K562 (cell line): ENCODE measurements around the gene CCDC167. TPM values are rescaled to one million over a fixed set of nuclear protein-coding genes. Genes with fewer than 3 reads are reported as not detected.

Source experiments
- ATAC-seq: fragments of 200-7000 bp; cut with Tn5 transposase; 3 replicates; pipeline ENCODE4 v1.9.1; 2020; ENCODE audit warnings: moderate library complexity
- BruUV-seq: library from RNA; stranded (reverse); fragments of 400-500 nt; replicated peaks from 2 replicates; lab custom pipeline; 2021; lab: Mats Ljungman, UMichigan
- CTCF ChIA-PET: fragments of 300-600 bp; formaldehyde crosslinking; extraction: SDS; loops from one replicate; lab custom pipeline; 2021; ENCODE audit warnings: low intra/inter-chr PET ratio; lab: Yijun Ruan, JAX
- POLR2A ChIA-PET: fragments of 300-600, 350-650 bp; sonication (Branson Sonifier 250); formaldehyde crosslinking; extraction: SDS; loops from one replicate; lab custom pipeline; 2021; ENCODE audit warnings: antibody characterized with exemption, inconsistent platforms; lab: Yijun Ruan, JAX
- DNase-seq, 4 experiments: peaks; one replicate each; pipeline versions ENCODE4 v3.0.0 to v3.0.0-alpha.2; 2011 to 2018; ENCODE audit warnings: low spot score in 3 of 4, mixed read lengths in 3 of 4; ENCODE audit errors: extremely low read depth in 1 of 4
- FAIRE-seq: peaks from 2 replicates; lab custom pipeline; 2011; peaks lifted over from hg19 to GRCh38; lab: Jason Lieb, UNC
- H2AFZ ChIP-seq: 2 replicates; pipeline ENCODE4 v1.6.0; 2011; ENCODE audit warnings: low read depth, low read length, control low read depth, inconsistent platforms
- H3K27ac ChIP-seq: fragments of 200-600 bp; 3 replicates; pipeline ENCODE4 v1.8.0; 2011; ENCODE audit warnings: low read depth, mild to moderate bottlenecking, control low read depth, inconsistent platforms, low read length, moderate library complexity, mixed read lengths; ENCODE audit errors: extremely low read depth
- H3K27me3 ChIP-seq, 2 experiments: fragments of 300-600 bp in 1 of 2; 2 replicates in 1 of 2; 3 replicates in 1 of 2; pipeline versions ENCODE4 v1.6.0 to v1.8.0; 2011; ENCODE audit warnings: inconsistent platforms in 2 of 2, low read length in 2 of 2, mild to moderate bottlenecking in 1 of 2, mixed read lengths in 1 of 2, moderate library complexity in 1 of 2; ENCODE audit not compliant: control insufficient read depth in 2 of 2, insufficient read depth in 2 of 2
- H3K36me3 ChIP-seq: fragments of 300-600 bp; 3 replicates; pipeline ENCODE4 v1.8.0; 2011; ENCODE audit warnings: mild to moderate bottlenecking, low read length, inconsistent platforms; ENCODE audit not compliant: control insufficient read depth, insufficient read depth
- H3K4me1 ChIP-seq, 2 experiments: fragments of 200-600 bp in 1 of 2; replicated peaks in 1 of 2; 2 replicates in 1 of 2; 3 replicates in 1 of 2; pipeline versions ENCODE4 v1.5.1 to v1.8.0; 2011; ENCODE audit warnings: inconsistent platforms in 2 of 2, low read length in 2 of 2, mild to moderate bottlenecking in 1 of 2, mixed read lengths in 1 of 2, moderate library complexity in 1 of 2; ENCODE audit not compliant: control insufficient read depth in 2 of 2, insufficient read depth in 2 of 2
- H3K4me2 ChIP-seq: 2 replicates; pipeline ENCODE4 v1.6.1; 2011; ENCODE audit warnings: low read length, control low read depth, inconsistent platforms, mixed read lengths; ENCODE audit not compliant: insufficient read depth
- H3K4me3 ChIP-seq: fragments of 200-600 bp; sonication (generic), shearing (Covaris generic); 2 replicates; pipeline ENCODE4 v1.5.1; 2016; ENCODE audit warnings: control low read depth, inconsistent platforms
- H3K79me2 ChIP-seq: fragments of 200-600 bp; 3 replicates; pipeline ENCODE4 v1.8.0; 2011; ENCODE audit warnings: low read length, inconsistent platforms; ENCODE audit not compliant: control insufficient read depth, insufficient read depth
- H3K9ac ChIP-seq, 2 experiments: 2 replicates each; pipeline versions ENCODE4 v1.6.0 to v1.6.1; 2011; ENCODE audit warnings: low read depth in 2 of 2, low read length in 2 of 2, control low read depth in 1 of 2, inconsistent platforms in 1 of 2, mild to moderate bottlenecking in 1 of 2, mixed read lengths in 1 of 2; ENCODE audit not compliant: insufficient read depth in 1 of 2
- H3K9me1 ChIP-seq: one replicate; pipeline ENCODE4 v1.6.0; 2011; ENCODE audit warnings: inconsistent platforms, mild to moderate bottlenecking, low read length, moderate library complexity; ENCODE audit not compliant: control insufficient read depth, insufficient read depth
- H3K9me3 ChIP-seq: replicated peaks from 2 replicates; pipeline ENCODE4 v1.5.1; 2011; ENCODE audit warnings: low read depth, low read length, inconsistent platforms; ENCODE audit not compliant: control insufficient read depth, insufficient read depth
- H4K20me1 ChIP-seq: replicated peaks from 2 replicates; pipeline ENCODE4 v1.6.1; 2011; ENCODE audit warnings: low read length, inconsistent platforms, mixed read lengths; ENCODE audit not compliant: control insufficient read depth, insufficient read depth
- KDM1A ChIP-seq, 2 experiments: fragments of 450-650 bp; IDR thresholded peaks; 2 replicates each; pipeline ENCODE4 v1.6.1; 2016; ENCODE audit warnings: mild to moderate bottlenecking in 2 of 2
- MCM5 ChIP-seq: fragments of 450-650 bp; IDR thresholded peaks from 2 replicates; pipeline ENCODE4 v1.6.1; 2016; ENCODE audit warnings: low read depth
- MED1 ChIP-seq: sonication (generic); formaldehyde crosslinking; IDR thresholded peaks from 2 replicates; pipeline ENCODE4 v1.8.1; 2023; ENCODE audit warnings: missing genetic modification reagents, borderline replicate concordance
- NCOR1 ChIP-seq: fragments of 450-650 bp; IDR thresholded peaks from 2 replicates; pipeline ENCODE4 v1.6.1; 2016; ENCODE audit warnings: mild to moderate bottlenecking, moderate library complexity
- PREB ChIP-seq: sonication (generic); formaldehyde crosslinking; IDR thresholded peaks from 2 replicates; pipeline ENCODE4 v1.8.1; 2023; ENCODE audit warnings: mild to moderate bottlenecking, missing genetic modification reagents
- RBM17 ChIP-seq: fragments of 200-400 bp; formaldehyde crosslinking; IDR thresholded peaks from 2 replicates; pipeline ENCODE4 v1.6.1; 2017; ENCODE audit warnings: low read depth, mild to moderate bottlenecking, low read length, borderline replicate concordance
- TFE3 ChIP-seq: fragments of 450-650 bp; formaldehyde crosslinking; IDR thresholded peaks from 2 replicates; pipeline ENCODE4 v1.4.0; 2020; ENCODE audit warnings: mild to moderate bottlenecking, mixed read lengths
- ZC3H4 ChIP-seq: sonication (generic); formaldehyde crosslinking; IDR thresholded peaks from 2 replicates; pipeline ENCODE4 v1.9.0; 2021; ENCODE audit warnings: missing genetic modification reagents, borderline replicate concordance
- ZNF23 ChIP-seq: fragments of 250-450 bp; sonication (Bioruptor Pico); IDR thresholded peaks from 2 replicates; pipeline ENCODE4 v1.4.0; 2020; ENCODE audit warnings: mild to moderate bottlenecking
- ZNF239 ChIP-seq: fragments of 250-450 bp; sonication (Bioruptor Pico); IDR thresholded peaks from 2 replicates; pipeline ENCODE4 v1.4.0; 2020; ENCODE audit warnings: mild to moderate bottlenecking
- ZNF589 ChIP-seq: fragments of 200-800 bp; sonication (Bioruptor generic); IDR thresholded peaks from 2 replicates; pipeline ENCODE4 v1.6.1; 2016; ENCODE audit warnings: low read depth, missing genetic modification characterization, missing compliant biosample characterization
- WGBS: fragments of 100-300 bp; shearing (Covaris generic); methylation state at CpG from one replicate; pipeline ENCODE4 v1.1.6; 2016; ENCODE audit warnings: low coverage, mixed read lengths; ENCODE audit not compliant: insufficient coverage; ENCODE audit errors: missing lambda C conversion rate; 5-methylcytosine and 5-hydroxymethylcytosine counted together
- in situ Hi-C: fragments of 300-500 bp; cut with MboI; formaldehyde crosslinking; loops from 4 replicates; pipeline ENCODE4 v1.15.0; 2018; ENCODE audit warnings: inconsistent platforms, mixed read lengths
- intact Hi-C: fragments of 100-400 bp; cut with micrococcal nuclease; formaldehyde crosslinking; loops from 2 replicates; pipeline ENCODE4 v1.14.2; 2022
- polyA plus RNA-seq, 8 experiments: library from polyadenylated mRNA; depleted of rRNA in 4 of 8; stranded (reverse) in 5 of 8; unstranded in 3 of 8; fragments of >200 nt; fragmentation: Nextera tagmentation in 2 of 8; fragmentation: Illumina TruSeq in 1 of 8; extraction: Ambion mirVana in 2 of 8; extraction: Trizol in 1 of 8; gene quantifications; 2 replicates each; pipeline versions ENCODE4 v1.2.1 to v1.2.3, GENCODE V29; 2011 to 2014; ENCODE audit warnings: inconsistent platforms in 1 of 8, missing spikeins in 1 of 8
- total RNA-seq, 7 experiments: library from RNA; depleted of rRNA in 6 of 7; stranded (reverse); fragments of >200 nt in 6 of 7; fragmentation: Illumina TruSeq in 2 of 7; extraction: Trizol in 2 of 7; gene quantifications; 2 replicates each; pipeline versions ENCODE4 v1.2.1 to v1.2.3, GENCODE V29; 2011 to 2021; ENCODE audit warnings: low replicate concordance in 1 of 7

CCDC167 gene
- total and polyA plus RNA-seq, 9 of the 15 experiments (the other 6 are each of a cell fraction or from before 2014, with no cell fraction given), result 26.0 to 114 (median 45.2) TPM

- no peak overlapping the region for H3K4me2 ChIP-seq
- 79% methylated on average over 11 of the region's 11 CpGs for WGBS
- intact Hi-C loops, result loop anchor here (10.0 kb wide), 1 partner anchor 459 kb away; no protein-coding TSS in a partner anchor
- no peak overlapping the region for H2AFZ ChIP-seq
- no peak overlapping the region for H3K27ac ChIP-seq
- BruUV-seq, result no TSS peak
- ATAC-seq, result no peak
- H3K9ac ChIP-seq, result no peak overlapping the region
- no peaks in the 10 kb centered on the region for H3K27me3 ChIP-seq
- TF ChIP-seq MED1 (CRISPR knock-in tag), result 0 out of 2 replicates have a peak, but pooled peaks have one; percentile 70
- TF ChIP-seq ZNF239, result no peak
- no peak for TF ChIP-seq TFE3 (CRISPR knock-in tag)
- TF ChIP-seq ZC3H4 (CRISPR knock-in tag), result 0 out of 2 replicates have a peak, but pooled peaks have one; percentile 60
- no peak for TF ChIP-seq KDM1A (IDR thresholded peaks at IDR 0.05)
- TF ChIP-seq ZNF23 (CRISPR knock-in tag), result no peak
- no peak for TF ChIP-seq NCOR1
- TF ChIP-seq PREB (CRISPR knock-in tag), result no peak
- TF ChIP-seq ZNF589 (CRISPR knock-in tag), result no peak
- TF ChIP-seq MCM5, result no peak
- TF ChIP-seq RBM17, result no peak
- TF ChIP-seq, all 486 proteins: peak for 2
- FAIRE-seq (no peak), DNase-seq (no peak)
- Histone ChIP-seq H3K79me2 (no peaks in the 10 kb centered on the region), H3K4me3 (no peak overlapping the region), H3K9me3 (no peaks in the 10 kb centered on the region), H3K4me1 (peaks cover 6 to 21% of the 10 kb centered on the region in 2 experiments; a peak in 4 of 5 replicates), H3K36me3 (peaks cover 54% of the 10 kb centered on the region; the same call in 2 of the 3 replicates), H3K9me1 (no peaks in the 10 kb centered on the region), H4K20me1 (peaks cover 17% of the 10 kb centered on the region; the same call in 1 of the 2 replicates)
- in situ Hi-C loops, result no loop called here
- POLR2A ChIA-PET, result interaction anchor here (0.6 to 1.5 kb wide), 2 partner anchors 13 to 23 kb away, joined by 3 read pairs; no protein-coding TSS in a partner anchor
- CTCF ChIA-PET, result interaction anchor here (1.5 to 3.0 kb wide), 4 partner anchors 83 to 529 kb away, joined by 4 to 18 read pairs (median 14); no protein-coding TSS in a partner anchor
Observed at GRCh38 chr6:37483252-37483901, 16.3 kb downstream of the CCDC167 start.
